ENCODE data around the gene MYO5C. TPM values are rescaled to one million over a fixed set of nuclear protein-coding genes. Genes with fewer than 3 reads are reported as not detected.

The MYO5C gene
- total RNA-seq, 1 donor from 2014 or later = 10.3 TPM

GRCh38 chr15:52263563-52264282 lies 31.9 kb downstream of the MYO5C start:
- no peak overlapping the region for H3K27ac ChIP-seq
- no peak for DNase-seq (ENCODE audit: extremely low spot score in 2 of 2)
- peaks cover 5% of the 10 kb centered on the region for H3K4me1 ChIP-seq
- no peaks in the 10 kb centered on the region for H3K27me3 ChIP-seq
- TF ChIP-seq POLR2AphosphoS5 (IDR thresholded peaks at IDR 0.05; ENCODE audit: insufficient read depth in 1 of 2, low read depth in 1 of 2) (no peak), POLR2A (IDR thresholded peaks at IDR 0.05) (no peak), CTCF (IDR thresholded peaks at IDR 0.05) (no peak)
- no peaks in the 10 kb centered on the region for H3K9me3 ChIP-seq
- H3K36me3 ChIP-seq = no peaks in the 10 kb centered on the region
- intact Hi-C loops (cut with DNase I) = no loop called here
- no peak overlapping the region for H3K4me3 ChIP-seq

GRCh38 chr15:52262364-52262763 lies 33.2 kb downstream of the MYO5C start:
- H3K27me3 ChIP-seq = no peaks in the 10 kb centered on the region
- no peak overlapping the region for H3K4me3 ChIP-seq
- no peaks in the 10 kb centered on the region for H3K36me3 ChIP-seq
- intact Hi-C loops (cut with DNase I) = no loop called here
- no peak for DNase-seq (ENCODE audit: extremely low spot score in 2 of 2)
- peaks cover 5% of the 10 kb centered on the region for H3K4me1 ChIP-seq
- H3K9me3 ChIP-seq = no peaks in the 10 kb centered on the region
- H3K27ac ChIP-seq = peak overlapping the region; percentile 43
- TF ChIP-seq CTCF (IDR thresholded peaks at IDR 0.05) (no peak), POLR2AphosphoS5 (IDR thresholded peaks at IDR 0.05; ENCODE audit: insufficient read depth in 1 of 2, low read depth in 1 of 2) (no peak)

GRCh38 chr15:52261498-52262242 lies 33.9 kb downstream of the MYO5C start:
- intact Hi-C loops (cut with DNase I) = no loop called here
- no peaks in the 10 kb centered on the region for H3K9me3 ChIP-seq
- peaks cover 5% of the 10 kb centered on the region for H3K4me1 ChIP-seq
- no peak for TF ChIP-seq POLR2A (IDR thresholded peaks at IDR 0.05)
- TF ChIP-seq POLR2AphosphoS5 (IDR thresholded peaks at IDR 0.05; ENCODE audit: insufficient read depth in 1 of 2, low read depth in 1 of 2) = peak; percentile 30 to 82
- H3K27ac ChIP-seq = peak overlapping the region; percentile 68
- no peaks in the 10 kb centered on the region for H3K27me3 ChIP-seq
- no peak overlapping the region for H3K4me3 ChIP-seq
- DNase-seq (ENCODE audit: extremely low spot score in 2 of 2) = no peak
- no peaks in the 10 kb centered on the region for H3K36me3 ChIP-seq

GRCh38 chr15:52261026-52261425 lies 34.6 kb downstream of the MYO5C start:
- Histone ChIP-seq H3K27me3 (no peaks in the 10 kb centered on the region), H3K27ac (peak overlapping the region; percentile 68), H3K9me3 (no peaks in the 10 kb centered on the region), H3K4me3 (no peak overlapping the region), H3K36me3 (no peaks in the 10 kb centered on the region), H3K4me1 (peaks cover 5% of the 10 kb centered on the region)
- intact Hi-C loops (cut with DNase I) = no loop called here
- no peak for DNase-seq (ENCODE audit: extremely low spot score in 2 of 2)
- TF ChIP-seq CTCF (IDR thresholded peaks at IDR 0.05) (no peak), POLR2AphosphoS5 (IDR thresholded peaks at IDR 0.05; ENCODE audit: insufficient read depth in 1 of 2, low read depth in 1 of 2) (no peak), POLR2A (IDR thresholded peaks at IDR 0.05) (no peak)

GRCh38 chr15:52259503-52259902 lies 36.1 kb downstream of the MYO5C start:
- peaks cover 5% of the 10 kb centered on the region for H3K4me1 ChIP-seq
- H3K36me3 ChIP-seq = no peaks in the 10 kb centered on the region
- no peak overlapping the region for H3K4me3 ChIP-seq
- H3K9me3 ChIP-seq = no peaks in the 10 kb centered on the region
- H3K27me3 ChIP-seq = no peaks in the 10 kb centered on the region
- TF ChIP-seq POLR2AphosphoS5 (IDR thresholded peaks at IDR 0.05; ENCODE audit: insufficient read depth in 1 of 2, low read depth in 1 of 2) (no peak), POLR2A (IDR thresholded peaks at IDR 0.05) (no peak), CTCF (IDR thresholded peaks at IDR 0.05) (no peak)
- DNase-seq (ENCODE audit: extremely low spot score in 2 of 2) = no peak
- no peak overlapping the region for H3K27ac ChIP-seq
- intact Hi-C loops (cut with DNase I) = loop anchor here (5.0 kb wide), 1 partner anchor 478 kb away; no protein-coding TSS in a partner anchor

Measured in vagina (tissue), 2 donors.